Body of pancreas (tissue), 4 donors: ENCODE results near the gene MOBP.

Source experiments
- CTCF ChIP-seq, 7 experiments: fragments of 450-650 bp in 4 of 7; fragments of 200-600 bp in 3 of 7; sonication (generic) in 3 of 7; IDR thresholded peaks; one replicate each; pipeline ENCODE4 v1.5.1; 2016 to 2019; ENCODE audit warnings: antibody characterized with exemption in 7 of 7
- POLR2A ChIP-seq, 3 donors: fragments of 450-650 bp; IDR thresholded peaks; one replicate each; pipeline ENCODE4 v1.6.1; 2016; ENCODE audit warnings: antibody characterized with exemption in 3 of 3, mild to moderate bottlenecking in 2 of 3

GRCh38 chr3:39528844-39529243 lies 61.4 kb downstream of the MOBP start:
- TF ChIP-seq CTCF (IDR thresholded peaks at IDR 0.05) (no peak), POLR2A (IDR thresholded peaks at IDR 0.05) (no peak)
